Measurements from ENCODE around the gene SAMM50. TPM values are rescaled to one million over a fixed set of nuclear protein-coding genes. Genes with fewer than 3 reads are reported as not detected.

Gene SAMM50
- total and polyA plus RNA-seq, 10 of the 15 experiments (the other 5 are each of a cell fraction or from before 2014, with no cell fraction given) = 38.2 to 126 (median 62.4) TPM

DNA sequence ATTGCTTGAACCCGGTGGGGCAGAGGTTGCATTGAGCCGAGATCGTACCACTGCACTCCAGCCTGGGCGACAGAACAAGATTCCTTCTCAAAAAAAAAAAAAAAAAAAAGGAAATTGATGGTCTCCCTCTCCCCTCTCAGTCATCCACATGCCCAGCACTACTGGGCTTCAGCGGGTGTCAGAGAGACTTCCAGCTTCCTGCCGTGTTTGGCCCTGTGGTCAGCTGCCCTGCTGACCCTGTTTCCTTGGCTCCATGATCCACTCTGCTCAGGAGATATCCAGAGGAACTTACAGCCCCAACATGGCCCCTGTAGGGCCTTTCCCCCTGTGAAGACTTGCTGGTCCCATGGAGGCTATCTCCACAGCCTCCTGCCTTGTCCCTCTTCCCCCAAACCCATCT, 37.7 kb upstream of the SAMM50 start:
- CTCF ChIA-PET = no interaction called here

More for the DNA sequence above, 37.7 kb upstream of the SAMM50 start:
- no peaks in the 10 kb centered on the region for H4K20me1 ChIP-seq (ENCODE audit: control insufficient read depth, insufficient read depth)
- H3K27me3 ChIP-seq (replicated peaks in 1 of 2; ENCODE audit: control insufficient read depth in 2 of 2, insufficient read depth in 2 of 2, low read length in 1 of 2) = no peaks in the 10 kb centered on the region; a peak in 1 of 4 replicates
- no peak overlapping the region for H2AFZ ChIP-seq (ENCODE audit: control insufficient read depth, low read depth, low read length)
- TF ChIP-seq BCL11A (IDR thresholded peaks at IDR 0.05; ENCODE audit: low read depth, low read length) (no peak), KDM1A (IDR thresholded peaks at IDR 0.05; ENCODE audit: borderline replicate concordance) (no peak), DPF2 (IDR thresholded peaks at IDR 0.05) (no peak), MEF2A (IDR thresholded peaks at IDR 0.05; ENCODE audit: insufficient read depth, low read depth, low read length) (no peak), RFX5 (IDR thresholded peaks at IDR 0.05; ENCODE audit: low read depth, low read length) (no peak), SMAD5 (IDR thresholded peaks at IDR 0.05; ENCODE audit: low read depth) (no peak), KLF5 (IDR thresholded peaks at IDR 0.05; ENCODE audit: partially characterized antibody) (no peak), ZNF622 (IDR thresholded peaks at IDR 0.05) (no peak), EGR1 (IDR thresholded peaks at IDR 0.05; ENCODE audit: borderline replicate concordance in 1 of 2, low read depth in 2 of 2, low read length in 2 of 2) (no peak), TAF1 (IDR thresholded peaks at IDR 0.05; ENCODE audit: borderline replicate concordance, low read depth, low read length) (no peak), TCF3 (IDR thresholded peaks at IDR 0.05; ENCODE audit: borderline replicate concordance, insufficient read depth, low read depth, low read length) (no peak), FOXK2 (IDR thresholded peaks at IDR 0.05) (no peak), NBN (IDR thresholded peaks at IDR 0.05) (no peak)
- TF ChIP-seq, protein P1, sequence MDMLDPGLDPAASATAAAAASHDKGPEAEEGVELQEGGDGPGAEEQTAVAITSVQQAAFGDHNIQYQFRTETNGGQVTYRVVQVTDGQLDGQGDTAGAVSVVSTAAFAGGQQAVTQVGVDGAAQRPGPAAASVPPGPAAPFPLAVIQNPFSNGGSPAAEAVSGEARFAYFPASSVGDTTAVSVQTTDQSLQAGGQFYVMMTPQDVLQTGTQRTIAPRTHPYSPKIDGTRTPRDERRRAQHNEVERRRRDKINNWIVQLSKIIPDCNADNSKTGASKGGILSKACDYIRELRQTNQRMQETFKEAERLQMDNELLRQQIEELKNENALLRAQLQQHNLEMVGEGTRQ (IDR thresholded peaks at IDR 0.05; ENCODE audit: borderline replicate concordance, low read depth, low read length) = no peak
- TF ChIP-seq, protein P2, sequence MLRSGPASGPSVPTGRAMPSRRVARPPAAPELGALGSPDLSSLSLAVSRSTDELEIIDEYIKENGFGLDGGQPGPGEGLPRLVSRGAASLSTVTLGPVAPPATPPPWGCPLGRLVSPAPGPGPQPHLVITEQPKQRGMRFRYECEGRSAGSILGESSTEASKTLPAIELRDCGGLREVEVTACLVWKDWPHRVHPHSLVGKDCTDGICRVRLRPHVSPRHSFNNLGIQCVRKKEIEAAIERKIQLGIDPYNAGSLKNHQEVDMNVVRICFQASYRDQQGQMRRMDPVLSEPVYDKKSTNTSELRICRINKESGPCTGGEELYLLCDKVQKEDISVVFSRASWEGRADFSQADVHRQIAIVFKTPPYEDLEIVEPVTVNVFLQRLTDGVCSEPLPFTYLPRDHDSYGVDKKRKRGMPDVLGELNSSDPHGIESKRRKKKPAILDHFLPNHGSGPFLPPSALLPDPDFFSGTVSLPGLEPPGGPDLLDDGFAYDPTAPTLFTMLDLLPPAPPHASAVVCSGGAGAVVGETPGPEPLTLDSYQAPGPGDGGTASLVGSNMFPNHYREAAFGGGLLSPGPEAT (IDR thresholded peaks at IDR 0.05; ENCODE audit: low read depth) = no peak
- TF ChIP-seq, protein P3, sequence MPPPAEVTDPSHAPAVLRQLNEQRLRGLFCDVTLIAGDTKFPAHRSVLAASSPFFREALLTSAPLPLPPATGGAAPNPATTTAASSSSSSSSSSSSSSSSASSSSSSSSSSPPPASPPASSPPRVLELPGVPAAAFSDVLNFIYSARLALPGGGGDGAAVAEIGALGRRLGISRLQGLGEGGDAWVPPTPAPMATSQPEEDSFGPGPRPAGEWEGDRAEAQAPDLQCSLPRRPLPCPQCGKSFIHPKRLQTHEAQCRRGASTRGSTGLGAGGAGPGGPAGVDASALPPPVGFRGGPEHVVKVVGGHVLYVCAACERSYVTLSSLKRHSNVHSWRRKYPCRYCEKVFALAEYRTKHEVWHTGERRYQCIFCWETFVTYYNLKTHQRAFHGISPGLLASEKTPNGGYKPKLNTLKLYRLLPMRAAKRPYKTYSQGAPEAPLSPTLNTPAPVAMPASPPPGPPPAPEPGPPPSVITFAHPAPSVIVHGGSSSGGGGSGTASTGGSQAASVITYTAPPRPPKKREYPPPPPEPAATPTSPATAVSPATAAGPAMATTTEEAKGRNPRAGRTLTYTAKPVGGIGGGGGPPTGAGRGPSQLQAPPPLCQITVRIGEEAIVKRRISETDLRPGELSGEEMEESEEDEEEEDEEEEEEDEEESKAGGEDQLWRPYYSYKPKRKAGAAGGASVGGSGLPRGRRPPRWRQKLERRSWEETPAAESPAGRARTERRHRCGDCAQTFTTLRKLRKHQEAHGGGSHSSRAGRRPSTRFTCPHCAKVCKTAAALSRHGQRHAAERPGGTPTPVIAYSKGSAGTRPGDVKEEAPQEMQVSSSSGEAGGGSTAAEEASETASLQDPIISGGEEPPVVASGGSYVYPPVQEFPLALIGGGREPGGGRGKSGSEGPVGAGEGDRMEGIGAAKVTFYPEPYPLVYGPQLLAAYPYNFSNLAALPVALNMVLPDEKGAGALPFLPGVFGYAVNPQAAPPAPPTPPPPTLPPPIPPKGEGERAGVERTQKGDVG (CRISPR knock-in tag; IDR thresholded peaks at IDR 0.05) = no peak
- TF ChIP-seq, protein P4, sequence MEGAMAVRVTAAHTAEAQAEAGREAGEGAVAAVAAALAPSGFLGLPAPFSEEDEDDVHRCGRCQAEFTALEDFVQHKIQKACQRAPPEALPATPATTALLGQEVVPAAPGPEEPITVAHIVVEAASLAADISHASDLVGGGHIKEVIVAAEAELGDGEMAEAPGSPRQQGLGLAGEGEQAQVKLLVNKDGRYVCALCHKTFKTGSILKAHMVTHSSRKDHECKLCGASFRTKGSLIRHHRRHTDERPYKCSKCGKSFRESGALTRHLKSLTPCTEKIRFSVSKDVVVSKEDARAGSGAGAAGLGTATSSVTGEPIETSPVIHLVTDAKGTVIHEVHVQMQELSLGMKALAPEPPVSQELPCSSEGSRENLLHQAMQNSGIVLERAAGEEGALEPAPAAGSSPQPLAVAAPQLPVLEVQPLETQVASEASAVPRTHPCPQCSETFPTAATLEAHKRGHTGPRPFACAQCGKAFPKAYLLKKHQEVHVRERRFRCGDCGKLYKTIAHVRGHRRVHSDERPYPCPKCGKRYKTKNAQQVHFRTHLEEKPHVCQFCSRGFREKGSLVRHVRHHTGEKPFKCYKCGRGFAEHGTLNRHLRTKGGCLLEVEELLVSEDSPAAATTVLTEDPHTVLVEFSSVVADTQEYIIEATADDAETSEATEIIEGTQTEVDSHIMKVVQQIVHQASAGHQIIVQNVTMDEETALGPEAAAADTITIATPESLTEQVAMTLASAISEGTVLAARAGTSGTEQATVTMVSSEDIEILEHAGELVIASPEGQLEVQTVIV (IDR thresholded peaks at IDR 0.05; ENCODE audit: borderline replicate concordance, partially characterized antibody) = no peak
- H3K4me3 ChIP-seq = no peak overlapping the region
- H3K27ac ChIP-seq (ENCODE audit: control insufficient read depth, insufficient read depth) = no peak overlapping the region
- in situ Hi-C loops (cut with MboI) (no loop called here), intact Hi-C loops (cut with micrococcal nuclease; ENCODE audit: unreplicated experiment) (no loop called here)
- DNase-seq (ENCODE audit: low read depth, low spot score) (no peak), FAIRE-seq (no peak), ATAC-seq (no peak)
- H3K9me3 ChIP-seq (replicated peaks; ENCODE audit: control insufficient read depth, insufficient read depth, low read length) = no peaks in the 10 kb centered on the region
- ChIA-PET SMC1A (ENCODE audit: uncharacterized antibody, unreplicated experiment) (no interaction called here), POLR2A (no interaction called here), RAD21 (ENCODE audit: unreplicated experiment) (no interaction called here)
- 23% methylated on average over 3 of the region's 6 CpGs for whole genome bisulfite sequencing (ENCODE audit: insufficient coverage, insufficient replicate concordance, low lambda C conversion rate, missing lambda C conversion rate)
- no peak overlapping the region for H3K9ac ChIP-seq (ENCODE audit: control insufficient read depth, insufficient read depth, low read length)
- no peaks in the 10 kb centered on the region for H3K79me2 ChIP-seq (ENCODE audit: control insufficient read depth, insufficient read depth, low read length)
- BruUV-seq (replicated peaks) = no TSS peak
- no peaks in the 10 kb centered on the region for H3K36me3 ChIP-seq (ENCODE audit: control insufficient read depth in 2 of 2, insufficient read depth in 2 of 2, low read length in 1 of 2)
- no peak overlapping the region for H3K4me2 ChIP-seq (ENCODE audit: control insufficient read depth, insufficient read depth)
- no peaks in the 10 kb centered on the region for H3K4me1 ChIP-seq (ENCODE audit: control insufficient read depth, insufficient read depth, low read length)

Measured in GM12878 (cell line).